GM19395 (cell line): Measurements from ENCODE around the gene APP.

Source experiments
- ATAC-seq: cut with Tn5 transposase; IDR thresholded peaks from one replicate; pipeline ENCODE4 v1.9.1; 2021; ENCODE audit warnings: mild to moderate bottlenecking, moderate library complexity; ENCODE audit not compliant: unreplicated experiment

APP gene

DNA sequence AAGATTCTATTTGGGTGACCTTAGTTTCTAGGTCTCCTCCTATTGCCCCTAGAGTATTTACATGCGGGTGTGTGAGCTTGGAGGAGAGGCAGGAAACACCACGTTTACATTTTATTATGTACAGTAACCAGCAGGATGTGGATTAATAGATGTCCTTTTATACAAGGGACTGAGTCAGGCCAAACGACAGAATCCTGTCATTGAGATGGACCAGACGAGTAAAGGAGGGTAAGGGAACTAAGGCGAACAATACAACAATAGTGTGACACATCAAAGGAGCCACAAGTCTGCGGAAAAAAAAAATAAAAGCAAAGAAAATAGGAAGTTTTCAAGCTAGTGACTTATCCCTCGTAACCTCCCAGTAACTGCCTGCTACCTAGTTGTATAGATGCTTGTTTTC, 284.7 kb downstream of the APP start:
- no peak for ATAC-seq

DNA sequence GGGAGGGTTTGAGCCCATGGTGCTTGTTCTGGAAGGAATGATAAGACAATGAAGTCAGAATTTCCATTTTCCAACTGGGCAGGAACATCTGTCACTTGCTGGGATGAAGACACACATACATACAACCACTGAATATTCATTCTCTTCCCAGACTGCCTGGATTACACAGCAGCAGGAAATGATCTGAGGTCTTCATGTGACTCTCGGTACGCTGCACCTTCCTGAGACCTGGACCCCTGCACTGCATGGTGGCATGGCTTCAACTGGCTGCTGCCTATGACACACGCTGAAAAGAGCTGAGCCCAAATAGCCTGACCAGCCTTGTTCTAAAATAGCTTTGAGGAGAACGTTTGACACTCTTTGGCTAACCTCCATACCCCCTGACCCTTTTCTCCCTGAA, 285.2 kb downstream of the APP start:
- ATAC-seq = no peak

DNA sequence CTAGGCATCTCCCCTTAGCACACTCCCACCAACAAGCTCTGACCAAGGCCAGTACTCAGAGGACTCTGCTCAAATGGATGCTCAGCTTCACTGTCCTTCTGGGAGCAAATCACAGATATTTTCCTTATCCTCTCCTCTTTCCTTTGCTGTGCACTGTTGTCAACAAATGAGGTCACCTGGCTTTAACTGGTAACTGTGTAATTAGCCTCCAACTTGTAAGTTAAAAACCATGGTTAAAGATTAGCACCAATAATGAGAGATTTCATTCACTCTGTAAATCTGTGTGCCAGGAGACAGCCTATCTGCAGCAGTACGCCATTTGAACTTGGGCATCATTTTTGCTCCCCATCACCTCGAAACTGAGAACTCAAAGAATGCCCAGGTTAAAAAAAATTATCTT, 286.3 kb downstream of the APP start:
- ATAC-seq = no peak

DNA sequence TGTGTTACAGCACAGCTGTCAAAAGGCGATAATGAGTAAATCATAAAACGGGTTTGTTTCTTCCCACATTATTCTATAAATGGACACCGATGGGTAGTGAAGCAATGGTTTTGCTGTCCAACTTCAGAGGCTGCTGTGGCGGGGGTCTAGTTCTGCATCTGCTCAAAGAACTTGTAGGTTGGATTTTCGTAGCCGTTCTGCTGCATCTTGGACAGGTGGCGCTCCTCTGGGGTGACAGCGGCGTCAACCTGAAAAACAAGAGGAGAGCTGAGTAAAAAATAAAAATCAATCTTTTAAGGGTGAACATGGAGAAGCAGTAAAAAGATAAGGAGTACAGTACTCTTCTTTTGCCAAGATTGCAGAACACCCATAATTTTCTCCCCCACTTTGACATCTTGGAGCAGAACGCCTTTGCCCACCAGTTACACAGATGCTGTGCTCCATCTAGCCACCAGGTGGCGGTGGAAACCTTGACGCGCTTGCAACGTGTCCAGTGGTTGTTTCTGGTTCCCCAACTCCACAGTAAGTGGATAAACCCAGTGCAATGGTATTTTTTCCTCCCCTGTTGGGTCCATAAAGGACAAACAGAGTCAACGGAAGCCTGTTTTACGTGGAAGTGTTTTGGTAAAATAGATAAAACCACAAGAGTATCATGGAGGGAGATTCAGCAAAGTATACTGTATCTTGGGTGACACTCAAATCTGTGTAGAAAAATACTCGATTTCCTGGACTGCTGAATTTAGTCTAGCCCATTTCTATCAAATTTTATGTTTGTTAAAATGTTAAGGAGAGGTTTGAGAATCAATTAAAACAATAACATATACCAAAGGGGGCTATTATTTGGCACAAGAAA, 288.8 kb downstream of the APP start:
- peak; percentile 89 for ATAC-seq

DNA sequence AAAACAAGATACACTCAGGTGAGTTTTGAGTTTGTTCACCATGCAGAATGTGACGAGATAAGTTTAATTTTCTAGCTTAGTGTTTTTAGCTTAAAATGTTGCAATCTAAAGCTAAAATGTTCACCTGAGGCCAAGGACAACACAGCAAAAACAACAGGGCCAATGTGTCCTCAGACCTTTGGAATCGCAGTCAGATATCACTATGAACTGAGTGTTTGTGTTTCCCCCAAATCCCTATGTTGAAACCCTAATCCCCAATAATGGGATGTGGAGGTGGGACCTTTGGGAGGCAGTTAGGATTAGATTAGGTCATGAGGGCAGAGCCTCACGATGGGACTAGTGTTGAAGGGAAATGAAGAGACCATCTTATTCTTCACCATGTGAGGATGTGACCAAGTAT, 291.4 kb downstream of the APP start:
- no peak for ATAC-seq

DNA sequence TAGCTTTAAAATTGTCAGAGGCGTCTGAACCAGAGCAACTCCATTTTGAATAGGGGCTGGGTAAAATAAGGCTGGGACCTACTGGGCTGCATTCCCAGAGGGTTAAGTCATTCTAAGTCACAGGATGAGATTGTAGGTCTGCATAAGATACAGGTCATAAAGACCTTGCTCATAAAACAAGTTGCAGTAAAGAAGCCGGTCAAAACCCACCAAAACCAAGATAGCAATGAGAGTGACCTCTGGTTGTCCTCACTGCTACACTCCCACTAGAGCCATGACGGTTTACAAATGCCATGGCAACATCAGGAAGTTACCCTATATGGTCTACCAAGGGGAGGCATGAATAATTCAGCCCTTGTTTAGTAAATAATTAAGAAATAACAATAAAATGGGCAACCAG, 292.2 kb downstream of the APP start:
- no peak for ATAC-seq

DNA sequence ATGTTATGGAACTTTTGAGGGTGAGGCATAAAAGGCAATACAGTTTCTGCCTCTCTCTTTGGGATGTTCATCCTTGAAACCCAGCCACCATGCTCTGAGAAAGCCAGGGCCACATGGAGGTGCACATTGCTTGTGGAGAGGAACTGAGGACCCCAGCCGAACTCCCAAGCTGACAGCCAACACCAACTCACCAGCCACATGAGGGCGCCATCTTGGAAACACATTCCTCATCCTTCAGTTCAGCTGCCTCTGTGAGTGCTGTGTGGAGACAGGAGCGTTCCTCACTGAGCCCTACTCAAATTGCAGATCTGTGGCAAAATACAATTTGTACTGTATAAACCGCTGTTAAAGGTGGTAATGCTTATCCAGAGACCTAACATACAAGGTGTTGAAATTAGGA, 298.3 kb downstream of the APP start:
- ATAC-seq = no peak

DNA sequence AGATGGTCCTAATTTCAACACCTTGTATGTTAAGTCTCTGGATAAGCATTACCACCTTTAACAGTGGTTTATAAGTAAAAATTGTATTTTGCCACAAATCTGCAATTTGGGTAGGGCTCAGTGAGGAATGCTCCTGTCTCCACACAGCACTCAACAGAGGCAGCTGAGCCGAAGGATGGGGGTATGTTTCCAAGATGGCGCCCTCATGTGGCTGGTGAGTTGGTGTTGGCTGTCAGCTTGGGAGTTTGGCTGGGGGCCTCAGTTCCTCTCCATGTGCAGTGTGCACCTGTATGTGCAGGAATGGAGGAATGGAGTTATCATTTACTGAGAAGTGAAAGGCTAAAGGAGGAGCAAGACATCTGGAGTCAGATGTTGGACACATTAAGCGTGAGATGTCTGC, 299.0 kb downstream of the APP start:
- ATAC-seq = no peak

DNA sequence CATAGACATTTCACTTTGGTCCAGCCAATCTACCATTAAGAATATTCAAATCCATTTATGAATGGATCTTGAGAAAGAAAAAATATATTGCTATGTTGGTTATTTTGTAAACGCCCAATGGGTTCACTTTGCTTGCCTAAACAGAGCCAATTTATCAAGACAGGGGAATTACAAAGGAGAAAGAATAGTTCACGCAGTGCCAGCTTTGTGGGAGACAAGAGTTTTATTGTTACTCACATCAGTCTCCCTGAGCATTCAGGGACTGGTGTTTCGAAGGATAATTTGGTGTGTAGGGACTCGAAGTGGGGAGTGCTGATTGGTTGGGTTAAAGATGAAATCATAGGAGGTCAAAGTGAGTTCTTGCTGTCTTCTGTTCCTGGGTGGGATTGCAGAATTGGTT, 300.5 kb downstream of the APP start:
- no peak for ATAC-seq

DNA sequence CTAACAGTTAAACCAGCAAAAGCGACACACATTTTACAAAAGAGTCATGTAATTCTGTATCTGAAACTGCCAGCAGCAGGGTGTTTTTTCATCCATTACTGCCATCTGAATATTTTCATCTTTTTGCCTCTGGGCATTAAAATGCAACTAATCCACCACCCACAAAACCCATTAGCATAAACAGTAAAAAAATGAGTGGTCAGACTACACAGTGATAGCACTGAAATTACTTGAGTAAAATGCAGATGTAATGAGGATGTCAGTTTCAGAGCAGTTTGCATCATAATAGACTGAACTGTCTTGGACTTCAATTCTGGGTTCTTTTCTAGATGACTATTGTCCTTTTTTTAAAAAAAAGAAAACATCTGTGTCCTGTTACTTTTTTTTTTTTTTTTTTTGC, 303.5 kb downstream of the APP start:
- no peak for ATAC-seq

DNA sequence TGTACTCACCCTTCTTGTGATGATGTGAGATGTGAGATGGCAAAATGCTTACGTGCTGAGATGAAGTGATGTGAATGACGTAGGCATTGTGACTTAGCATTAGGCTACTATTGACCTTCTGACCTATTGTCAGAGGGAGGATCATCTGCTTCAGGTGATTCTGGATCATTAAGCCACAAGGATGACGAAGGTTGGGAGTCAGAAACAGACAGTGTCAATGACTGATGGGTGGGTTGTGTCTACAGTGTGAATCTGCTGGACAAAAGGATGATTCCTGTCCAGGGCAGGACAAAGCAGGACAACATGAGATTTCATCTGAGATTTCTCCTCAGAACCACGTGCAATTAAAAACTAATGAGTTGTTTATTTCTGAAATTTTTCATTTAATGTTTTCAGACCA, 306.8 kb downstream of the APP start:
- ATAC-seq = no peak

DNA sequence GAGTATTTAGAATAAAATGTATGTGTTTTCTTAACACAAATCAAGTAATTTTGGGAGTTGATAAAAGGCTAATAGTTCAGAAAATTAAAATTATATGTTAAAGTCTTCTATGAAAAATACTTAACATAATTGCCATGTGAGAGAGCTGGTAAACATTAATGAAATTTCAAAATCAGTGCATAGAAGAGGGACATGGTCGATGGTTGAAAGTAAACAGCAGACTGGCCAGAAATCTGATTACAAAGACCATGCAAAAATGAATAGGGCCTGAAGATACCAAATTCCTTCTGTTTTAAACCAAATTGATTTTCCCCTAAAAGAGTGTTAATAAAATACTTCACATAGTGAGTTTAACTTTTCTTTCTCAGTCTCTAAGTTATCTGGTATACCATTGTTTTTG, 307.5 kb downstream of the APP start:
- no peak for ATAC-seq

DNA sequence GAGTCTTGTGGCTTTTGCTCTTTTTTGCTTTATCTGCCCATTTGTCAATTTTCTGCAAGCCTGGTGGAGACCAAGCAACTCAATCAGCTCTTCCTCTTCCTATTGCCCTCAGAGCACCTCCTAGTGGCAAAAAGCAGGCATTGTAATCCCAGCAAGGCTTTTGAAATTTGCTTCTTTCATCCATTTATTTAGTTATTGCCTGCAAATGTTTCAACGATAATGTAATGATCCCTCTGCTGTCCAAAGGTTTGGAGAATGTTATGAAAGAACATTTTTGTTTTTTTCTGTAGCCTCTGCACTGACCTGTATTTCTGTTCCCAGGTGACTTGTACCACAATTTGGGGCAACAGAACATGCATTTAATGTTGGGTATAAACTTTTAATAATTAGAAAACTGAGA, 308.0 kb downstream of the APP start:
- ATAC-seq = peak; percentile 83

DNA sequence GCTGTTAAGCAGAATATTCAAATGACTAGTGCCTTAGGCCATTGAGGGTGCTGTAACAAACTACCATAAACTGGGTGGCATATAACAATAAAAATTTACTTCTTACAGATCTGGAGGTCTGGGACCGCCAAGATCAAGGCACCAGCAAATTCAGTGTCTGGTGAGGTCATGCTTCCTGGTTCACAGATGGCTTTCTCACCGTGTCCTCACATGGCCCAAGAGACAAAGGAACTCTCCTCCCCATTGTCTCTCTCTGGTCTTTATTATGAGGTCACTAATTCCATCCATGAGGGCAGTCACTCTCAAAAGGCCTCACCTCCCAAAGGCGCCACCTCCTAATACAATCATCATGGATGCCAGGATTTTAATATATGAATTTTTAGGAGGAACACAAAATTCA, 308.5 kb downstream of the APP start:
- ATAC-seq = no peak

DNA sequence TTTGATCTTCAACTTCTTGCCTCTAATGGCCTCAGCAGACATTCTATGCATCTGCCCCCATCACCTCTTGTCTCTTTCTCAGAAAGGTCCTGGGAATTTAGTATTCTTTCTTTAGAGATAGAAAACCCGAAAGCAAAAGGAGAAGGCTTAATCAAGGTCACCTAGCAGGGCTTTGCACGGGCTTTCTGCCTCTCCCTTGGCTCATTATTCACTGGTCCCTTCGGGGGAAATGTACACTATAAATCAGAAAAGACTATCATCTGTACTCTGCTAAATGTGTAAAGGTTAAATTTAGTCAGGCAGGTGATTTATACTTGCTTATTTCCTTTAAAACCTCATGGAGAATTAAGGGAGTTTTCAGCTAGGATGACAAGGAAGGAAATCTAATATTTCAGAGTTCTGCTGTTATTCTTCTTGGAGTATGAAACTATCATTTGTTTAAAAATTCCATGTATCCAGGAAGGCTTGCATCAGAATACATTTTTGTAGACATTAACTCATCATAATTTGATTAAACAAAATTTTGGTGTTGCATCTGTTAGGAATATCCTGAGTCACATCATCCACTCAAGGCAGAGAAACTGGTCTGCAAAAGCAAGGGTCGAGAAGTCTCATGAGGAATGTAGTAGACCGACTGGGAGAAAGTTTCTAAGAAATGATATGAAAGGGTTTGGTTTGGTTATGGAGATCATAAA, 311.2 kb downstream of the APP start:
- no peak for ATAC-seq

DNA sequence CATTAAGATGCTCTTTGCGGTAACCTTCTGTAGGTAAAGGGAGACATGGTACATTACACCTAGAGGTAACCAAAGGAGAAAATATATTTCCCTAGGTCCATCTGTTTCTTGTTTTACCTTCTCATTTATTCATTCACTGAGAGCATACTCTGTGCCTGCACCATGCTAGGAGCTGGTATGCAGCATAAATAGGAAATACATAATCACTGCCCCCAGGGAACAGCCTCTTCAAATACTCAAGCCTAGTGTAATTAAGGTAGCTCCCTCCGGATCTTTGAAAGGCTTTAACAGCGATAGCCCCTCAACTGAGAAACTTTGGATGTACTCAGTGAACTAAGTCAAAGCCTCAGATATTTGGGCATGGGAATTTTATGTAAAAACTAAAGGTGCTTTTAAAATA, 312.2 kb downstream of the APP start:
- no peak for ATAC-seq

DNA sequence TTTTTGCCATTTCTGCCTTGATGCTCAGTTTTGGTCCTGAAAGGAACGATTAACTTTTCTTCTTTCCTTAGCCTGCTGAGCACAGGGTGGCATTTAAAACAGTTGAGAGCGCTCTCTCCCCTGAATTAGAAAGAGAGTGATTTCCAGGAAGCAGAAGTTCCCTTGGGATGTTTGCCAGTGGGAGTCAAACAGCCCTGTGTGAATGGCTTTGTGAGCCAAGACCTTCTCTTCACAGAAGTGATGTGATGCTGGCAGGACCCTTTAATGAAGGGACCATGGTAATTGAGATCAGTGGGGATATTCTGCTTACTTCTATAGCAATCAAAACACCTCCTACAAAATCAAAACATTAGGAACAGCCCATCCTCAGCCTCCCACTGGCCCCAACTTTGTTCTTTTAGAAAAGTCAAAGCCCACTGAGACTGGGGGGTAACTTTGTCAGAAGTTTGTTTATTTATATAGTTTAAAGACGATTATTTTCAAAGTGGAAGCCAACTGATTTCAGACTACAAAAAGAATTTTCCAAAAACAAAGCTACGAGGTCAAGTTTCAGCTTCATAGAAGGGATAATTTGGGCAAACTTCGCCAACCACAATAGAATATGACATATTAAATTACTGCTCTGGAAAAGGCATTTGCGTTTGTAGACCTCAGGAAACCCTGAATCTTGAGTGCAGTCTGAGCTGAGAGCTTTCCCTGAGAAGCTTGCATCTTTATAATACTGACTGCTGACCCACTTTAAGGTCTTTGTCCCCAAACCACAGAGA, 313.1 kb downstream of the APP start:
- ATAC-seq = no peak

DNA sequence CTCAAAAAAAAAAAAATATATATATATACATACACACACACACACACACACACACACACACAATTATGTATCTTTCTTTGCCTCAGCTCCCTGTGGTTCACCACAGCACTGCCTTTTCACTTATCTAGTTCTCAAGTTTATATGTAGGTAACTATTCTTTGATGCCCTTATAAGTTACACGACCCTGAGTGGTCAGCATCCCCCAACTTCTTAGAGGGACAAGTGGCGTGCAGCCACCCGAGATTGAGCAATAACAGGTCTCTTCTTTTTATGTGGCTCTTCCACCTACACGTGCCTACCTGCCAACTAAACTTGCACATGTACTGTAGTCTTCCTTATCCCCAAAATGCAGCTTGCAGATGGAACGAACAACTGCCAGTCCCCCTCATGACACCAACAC, 315.0 kb downstream of the APP start:
- no peak for ATAC-seq

DNA sequence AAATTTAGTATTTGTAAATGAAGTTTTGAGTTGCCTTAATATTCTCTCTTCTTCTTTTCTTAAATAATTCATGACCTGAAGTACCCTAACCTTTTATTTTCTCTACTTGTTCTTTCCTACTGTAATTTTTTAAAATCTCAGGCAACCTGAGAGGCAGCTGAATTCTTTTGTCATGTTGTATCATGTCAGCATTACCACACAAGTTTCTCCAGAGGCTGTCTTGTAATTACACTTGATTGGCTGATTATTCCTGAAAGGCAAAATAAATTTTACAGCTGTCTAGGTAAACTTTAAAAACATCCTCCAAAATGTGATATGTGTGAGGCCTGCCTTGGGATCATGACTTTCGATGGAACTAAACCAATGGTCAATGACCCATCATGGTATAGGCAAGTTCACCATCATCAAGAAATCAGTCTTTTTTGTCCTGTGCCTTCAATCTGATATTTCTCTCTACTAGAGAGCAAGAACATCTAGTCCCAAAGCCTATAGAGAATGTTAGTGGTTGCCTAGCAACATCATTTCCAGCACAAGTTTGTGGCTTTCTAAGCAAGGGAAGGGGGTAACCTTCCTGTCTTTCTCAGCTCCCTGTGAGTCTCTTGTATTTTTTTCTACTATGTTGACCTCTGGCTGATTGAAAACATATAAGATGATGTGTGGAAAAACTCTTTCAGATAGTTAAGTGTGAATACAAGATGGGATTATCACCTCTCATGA, 320.3 kb downstream of the APP start:
- ATAC-seq = no peak

DNA sequence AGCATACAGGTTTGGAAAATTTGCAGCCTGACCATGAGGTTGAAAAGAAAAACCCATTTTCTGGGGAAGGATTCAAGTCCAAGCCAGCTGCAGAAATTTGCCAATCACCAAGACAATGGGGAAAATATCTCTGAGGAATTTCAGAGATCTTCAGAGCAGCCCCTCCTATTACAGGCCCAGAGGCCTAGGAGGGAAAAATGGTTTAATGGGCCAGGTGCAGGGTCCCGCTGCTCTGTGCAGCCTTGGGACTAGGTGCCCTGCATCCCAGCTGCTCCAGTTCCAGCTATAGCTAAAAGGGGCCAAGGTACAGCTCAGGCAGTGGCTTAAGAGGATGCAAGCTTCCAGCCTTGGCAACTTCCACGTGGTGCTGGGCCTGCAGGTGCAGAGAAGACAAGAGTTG, 322.3 kb downstream of the APP start:
- no peak for ATAC-seq

DNA sequence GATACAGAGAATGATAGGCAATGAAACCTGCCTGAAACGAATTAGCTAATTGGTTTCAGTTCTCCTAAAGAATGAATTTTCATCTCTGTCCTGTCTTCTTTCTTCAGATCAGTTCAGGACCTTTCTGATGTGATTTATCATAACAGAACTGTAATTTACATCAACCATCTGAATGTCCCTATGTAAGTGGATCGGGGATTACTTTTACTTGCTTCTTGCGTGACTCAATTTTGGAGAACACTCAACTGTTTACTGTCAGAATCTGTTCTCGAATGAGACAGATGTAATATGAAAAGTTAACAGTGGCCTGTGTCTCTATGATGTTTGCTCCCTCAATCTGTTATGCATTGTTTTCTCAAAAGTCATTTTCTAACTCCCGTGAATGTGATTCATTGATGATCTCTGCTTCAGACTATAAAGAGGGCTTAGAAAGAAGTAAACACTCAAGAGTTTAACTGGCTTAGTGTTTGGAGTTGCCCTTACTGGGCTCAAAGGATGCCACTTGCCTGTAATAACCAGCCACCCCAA, 324.8 kb downstream of the APP start:
- no peak for ATAC-seq
